Measurements from ENCODE around the gene COL20A1.
"Not testable (repeated sequence)": the region's sequence is repeated elsewhere in the genome, so short reads cannot be mapped to it uniquely, and the experiment has no call there.

Gene COL20A1

DNA sequence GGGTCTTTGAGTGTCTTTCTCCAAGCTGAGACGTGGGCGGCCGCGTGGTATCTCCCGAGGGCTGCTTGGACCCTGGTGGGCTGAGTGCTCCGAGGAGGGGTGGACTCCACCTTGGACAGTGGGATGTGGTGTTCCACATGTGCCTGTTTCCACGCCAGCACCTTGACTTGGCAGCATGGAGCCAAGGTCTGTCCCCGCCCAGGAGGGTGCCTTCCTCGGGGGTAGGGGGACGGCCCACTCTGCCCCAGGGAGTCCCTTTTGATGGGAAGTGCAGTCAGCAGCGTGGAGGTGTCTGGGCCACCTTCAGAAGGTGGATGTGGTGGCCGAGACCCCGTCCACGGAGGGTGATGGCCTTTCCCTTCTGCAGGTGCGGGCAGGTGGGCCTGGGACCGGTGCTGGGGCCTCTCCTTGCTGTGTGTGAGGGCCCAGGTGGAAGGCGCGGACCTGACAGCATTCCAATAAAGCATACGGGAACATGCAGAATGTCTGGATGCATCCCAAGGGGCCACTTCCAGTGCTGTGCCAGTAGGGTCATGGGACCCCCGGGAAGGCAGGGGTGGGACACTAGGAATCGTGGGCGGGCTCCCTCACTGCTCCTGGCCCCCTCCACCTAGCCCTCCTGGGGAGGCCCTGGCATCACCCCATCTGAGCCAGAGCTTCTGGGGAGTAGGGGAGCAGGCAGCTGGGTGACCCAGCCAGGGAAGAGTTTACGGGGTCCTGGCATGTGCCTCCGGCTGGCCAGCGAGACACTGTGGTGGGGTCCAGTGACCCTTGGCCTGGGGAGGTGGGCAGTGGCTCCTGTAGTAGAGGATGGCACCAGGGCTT, 3.5 kb upstream of the COL20A1 start:
- in situ Hi-C loops (cut with MboI; ENCODE audit: low sequenced_read_pairs) = no loop called here

DNA sequence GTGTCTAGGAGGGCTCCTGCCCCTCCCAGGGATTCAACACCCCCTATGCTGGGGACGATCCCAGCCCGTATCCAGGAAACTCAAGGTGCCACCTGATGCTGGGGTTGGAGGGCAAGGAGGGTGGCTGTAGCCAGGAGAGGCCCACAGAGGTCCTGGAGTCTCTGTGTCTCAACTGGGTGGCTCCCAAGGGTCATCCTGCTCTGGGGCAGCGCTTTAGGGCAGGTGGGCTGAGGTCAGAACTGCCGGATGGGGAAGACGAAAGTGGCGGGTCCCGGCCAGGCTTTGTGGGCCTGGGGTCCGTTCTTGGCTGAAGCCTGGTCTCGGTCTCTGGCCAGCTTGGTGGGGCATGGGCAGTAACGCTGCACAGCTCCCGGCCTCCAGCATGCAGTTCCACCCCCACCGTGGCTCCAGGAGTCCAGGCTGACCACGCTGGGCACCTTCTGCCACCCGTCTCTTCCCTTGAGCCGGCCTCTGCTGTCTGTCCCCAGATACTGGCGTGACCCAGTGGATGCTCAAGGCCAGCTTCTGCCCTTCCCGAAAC, 2.8 kb upstream of the COL20A1 start:
- in situ Hi-C loops (cut with MboI; ENCODE audit: low sequenced_read_pairs) = no loop called here

DNA sequence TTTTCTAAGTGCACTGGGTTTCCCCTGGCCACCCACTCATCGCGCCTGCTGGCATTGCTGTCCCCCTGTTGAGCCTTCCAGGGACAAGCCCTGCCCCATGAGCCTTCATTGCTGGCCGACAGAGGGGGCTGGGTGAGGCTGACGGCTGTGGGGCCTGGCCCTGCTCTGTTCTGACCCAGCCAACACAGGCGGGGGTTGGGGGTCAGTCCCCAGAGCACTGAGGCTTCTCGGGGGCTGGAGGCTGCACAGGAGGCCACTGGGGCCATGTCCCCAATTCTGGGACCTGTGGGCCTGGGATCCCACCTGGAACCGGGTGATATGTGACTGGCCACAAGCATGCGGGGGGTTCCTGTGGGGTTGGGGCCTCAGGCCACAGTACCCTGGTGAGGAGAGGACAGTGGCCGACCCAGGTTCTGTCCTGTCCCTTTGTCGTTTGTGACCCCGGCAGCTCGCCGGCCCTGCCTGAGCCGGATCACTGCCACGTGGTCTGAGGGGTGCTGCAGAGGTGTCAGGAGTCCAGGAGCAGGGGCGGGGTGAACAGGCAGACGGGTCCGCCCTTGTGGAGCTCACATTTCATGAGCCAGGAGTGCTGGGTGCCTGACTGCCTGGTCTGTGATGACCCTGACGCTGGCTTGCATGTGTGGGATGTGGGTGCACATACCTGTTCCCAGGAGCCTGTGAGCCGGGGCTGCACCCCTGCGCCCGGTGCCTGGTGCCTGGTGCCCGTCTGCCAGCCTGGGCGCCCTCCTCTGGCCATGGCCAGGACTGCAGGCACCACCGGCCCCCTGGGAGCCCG, 2.1 kb upstream of the COL20A1 start:
- in situ Hi-C loops (cut with MboI; ENCODE audit: low sequenced_read_pairs) = no loop called here

DNA sequence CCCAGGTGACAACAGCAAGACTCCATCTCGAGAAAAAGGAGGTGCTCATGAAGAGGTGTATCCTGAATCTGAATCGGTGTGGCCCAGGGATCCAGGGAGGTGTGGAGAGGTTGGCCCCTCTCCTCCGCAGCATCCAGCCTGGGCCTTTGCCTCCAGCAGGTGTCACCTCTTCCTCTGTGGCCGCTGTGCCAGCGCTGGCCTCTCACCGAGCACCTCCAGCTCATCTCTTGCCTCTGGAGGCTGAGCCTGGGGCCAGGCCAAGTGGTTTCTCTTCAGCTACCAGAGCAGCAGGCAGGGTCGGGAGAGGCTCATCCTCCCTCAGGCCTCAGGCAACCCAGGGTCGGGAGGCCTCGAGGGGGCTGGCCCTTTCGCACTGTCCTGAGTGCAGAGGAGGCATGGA, 1.2 kb upstream of the COL20A1 start:
- in situ Hi-C loops (cut with MboI; ENCODE audit: low sequenced_read_pairs) = no loop called here

DNA sequence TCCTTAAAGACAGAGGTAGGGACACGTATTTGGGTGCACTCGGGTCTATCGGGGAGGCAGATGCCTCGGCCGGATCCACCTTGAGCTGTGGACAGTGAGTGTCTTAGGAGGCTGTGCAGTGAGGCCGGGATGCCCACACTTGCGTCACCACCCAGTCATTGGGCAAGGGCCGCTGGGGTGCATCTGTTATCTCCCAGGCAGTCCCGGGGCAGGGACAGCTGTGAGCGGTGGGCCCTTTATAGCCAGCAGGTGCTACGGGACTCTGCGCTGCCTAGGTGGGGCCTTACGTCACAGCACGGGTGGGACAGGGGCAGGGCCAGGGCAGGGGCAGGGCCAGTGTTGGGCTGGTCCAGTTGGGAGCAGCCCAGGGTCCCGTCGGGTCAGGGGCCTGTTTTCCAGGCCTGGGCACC, 689 bp upstream of the COL20A1 start:
- in situ Hi-C loops (cut with MboI; ENCODE audit: low sequenced_read_pairs) = no loop called here

DNA sequence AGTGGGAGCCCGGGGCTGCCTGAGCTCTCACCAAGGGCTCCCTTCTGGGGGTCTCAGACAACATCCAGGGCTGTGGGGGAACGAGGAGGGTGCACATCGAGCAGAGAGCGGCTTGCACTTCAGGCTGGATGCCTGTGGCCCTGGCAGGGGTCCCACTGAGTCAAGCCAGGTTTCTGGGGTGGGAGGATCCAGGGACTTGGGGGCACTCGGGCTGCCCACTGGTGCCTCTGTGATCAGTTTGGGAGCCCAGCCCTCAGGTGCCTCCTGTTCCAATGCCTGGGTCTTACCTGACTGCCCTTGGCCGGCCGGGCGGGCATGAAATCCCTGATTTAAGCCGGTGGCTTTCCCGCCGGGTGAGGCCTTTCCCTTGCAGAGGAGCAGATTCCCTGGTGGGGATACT, 470 bp downstream of the COL20A1 start:
- in situ Hi-C loops (cut with MboI; ENCODE audit: low sequenced_read_pairs) = no loop called here

DNA sequence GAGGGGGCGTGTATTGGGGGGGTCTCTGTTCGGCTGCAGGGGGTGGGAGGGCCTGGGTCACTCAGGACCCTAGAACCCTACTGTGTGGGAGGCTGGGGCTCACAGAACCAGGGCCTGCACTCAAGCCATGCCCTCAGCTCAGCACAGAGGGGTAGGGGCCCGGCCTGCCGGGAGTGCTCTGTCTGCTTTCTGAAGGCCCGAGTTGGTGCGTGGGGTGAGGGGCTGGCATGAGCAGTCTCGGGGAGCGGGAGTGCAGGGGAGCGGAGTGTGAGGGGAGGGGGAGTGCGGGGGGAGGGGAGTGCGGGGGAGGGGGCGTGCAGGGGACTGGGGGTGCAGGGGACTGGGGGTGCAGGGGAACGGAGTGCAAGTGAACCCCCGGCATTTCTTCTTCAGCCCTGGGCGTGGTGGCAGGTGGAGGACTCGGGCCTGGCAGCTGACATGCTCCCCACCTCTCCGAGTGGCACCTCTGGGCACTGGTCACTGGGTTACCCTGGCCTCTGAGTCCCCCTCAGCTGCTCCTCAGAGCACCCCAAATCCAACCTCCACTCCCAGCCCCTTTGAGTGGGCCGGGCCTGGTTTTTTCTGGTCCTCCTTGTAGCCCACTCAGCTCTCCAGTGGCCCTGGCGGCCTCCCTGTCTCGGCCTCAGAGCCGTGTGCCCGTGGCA, 1.0 kb downstream of the COL20A1 start:
- in situ Hi-C loops (cut with MboI; ENCODE audit: low sequenced_read_pairs) = no loop called here

DNA sequence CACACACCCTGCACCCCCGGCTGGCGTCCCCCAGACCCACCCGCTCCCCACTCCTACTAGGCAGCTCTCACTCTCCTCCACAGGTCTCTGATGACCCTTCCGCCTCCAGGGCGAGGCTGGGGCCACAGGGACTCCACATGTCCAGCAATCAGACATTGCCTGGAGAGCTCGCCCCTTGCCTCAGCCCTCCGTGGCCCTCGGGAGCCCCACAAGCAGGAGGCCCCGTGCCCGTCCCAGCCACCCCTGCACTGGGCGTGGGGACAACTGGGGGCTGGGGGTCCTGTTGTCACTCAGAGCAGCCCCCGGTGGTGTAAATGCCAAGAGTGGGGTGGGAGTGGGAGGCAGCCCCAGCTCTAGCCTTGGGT, 1.5 kb downstream of the COL20A1 start:
- in situ Hi-C loops (cut with MboI; ENCODE audit: low sequenced_read_pairs) = no loop called here

DNA sequence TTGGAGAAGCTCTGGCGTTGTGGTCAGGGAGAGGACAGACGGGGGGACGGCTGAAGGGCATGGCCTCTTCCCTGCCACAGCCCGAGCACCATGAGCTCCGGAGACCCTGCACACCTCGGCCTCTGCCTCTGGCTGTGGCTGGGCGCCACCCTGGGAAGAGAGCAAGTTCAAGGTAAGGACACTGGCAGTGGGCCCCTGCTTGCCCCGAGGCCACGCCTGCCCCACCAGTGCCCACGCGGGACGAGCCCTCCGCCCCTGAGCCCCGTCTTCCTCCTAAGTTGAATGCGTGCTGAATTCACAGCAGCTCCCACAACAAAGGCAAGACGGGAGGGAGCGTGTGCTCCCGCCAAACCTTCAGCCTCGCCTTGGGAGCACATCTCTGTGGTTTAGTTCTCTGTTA, 2.0 kb downstream of the COL20A1 start:
- in situ Hi-C loops (cut with MboI; ENCODE audit: low sequenced_read_pairs) = no loop called here

DNA sequence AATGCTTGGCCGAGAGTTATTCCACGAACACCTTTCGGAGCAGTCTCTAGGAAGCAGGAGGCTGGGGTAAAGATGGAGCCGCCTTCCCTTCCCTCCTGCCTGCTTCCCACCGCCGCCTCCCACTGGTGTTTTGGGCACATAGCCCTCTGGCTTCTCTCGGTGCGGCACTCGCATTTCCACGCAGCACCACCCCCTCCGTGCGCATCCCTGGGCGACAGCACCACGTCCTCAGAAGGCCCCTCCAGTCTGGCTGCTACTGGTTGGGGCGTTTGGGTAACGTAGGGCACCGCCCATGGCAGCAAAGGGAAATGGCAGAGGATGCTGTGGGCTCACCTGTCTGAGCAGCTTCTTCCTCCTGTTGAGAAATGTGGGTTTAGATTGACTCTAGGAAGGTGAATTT, 2.4 kb downstream of the COL20A1 start:
- in situ Hi-C loops (cut with MboI; ENCODE audit: low sequenced_read_pairs) = no loop called here

DNA sequence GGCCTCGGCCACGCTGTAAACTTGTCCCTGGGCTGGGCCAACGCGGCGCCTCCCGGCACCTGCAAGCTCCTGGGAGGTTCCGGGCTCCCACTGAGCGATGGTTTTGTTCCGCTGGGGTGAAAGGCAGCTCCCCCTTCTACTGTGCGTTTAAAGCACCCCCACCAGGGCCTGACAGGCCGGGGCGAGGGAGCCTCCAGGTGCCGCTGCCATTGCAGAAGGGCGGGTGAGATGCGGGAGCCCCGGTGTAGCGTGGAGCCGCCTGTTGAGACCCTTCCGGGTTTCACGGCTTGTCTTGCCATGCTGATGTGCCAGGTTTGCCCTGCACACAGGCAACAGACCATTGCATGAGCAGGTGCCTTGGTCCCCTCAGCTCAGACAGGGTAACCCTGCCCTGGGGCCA, 2.9 kb downstream of the COL20A1 start:
- in situ Hi-C loops (cut with MboI; ENCODE audit: low sequenced_read_pairs) = no loop called here

DNA sequence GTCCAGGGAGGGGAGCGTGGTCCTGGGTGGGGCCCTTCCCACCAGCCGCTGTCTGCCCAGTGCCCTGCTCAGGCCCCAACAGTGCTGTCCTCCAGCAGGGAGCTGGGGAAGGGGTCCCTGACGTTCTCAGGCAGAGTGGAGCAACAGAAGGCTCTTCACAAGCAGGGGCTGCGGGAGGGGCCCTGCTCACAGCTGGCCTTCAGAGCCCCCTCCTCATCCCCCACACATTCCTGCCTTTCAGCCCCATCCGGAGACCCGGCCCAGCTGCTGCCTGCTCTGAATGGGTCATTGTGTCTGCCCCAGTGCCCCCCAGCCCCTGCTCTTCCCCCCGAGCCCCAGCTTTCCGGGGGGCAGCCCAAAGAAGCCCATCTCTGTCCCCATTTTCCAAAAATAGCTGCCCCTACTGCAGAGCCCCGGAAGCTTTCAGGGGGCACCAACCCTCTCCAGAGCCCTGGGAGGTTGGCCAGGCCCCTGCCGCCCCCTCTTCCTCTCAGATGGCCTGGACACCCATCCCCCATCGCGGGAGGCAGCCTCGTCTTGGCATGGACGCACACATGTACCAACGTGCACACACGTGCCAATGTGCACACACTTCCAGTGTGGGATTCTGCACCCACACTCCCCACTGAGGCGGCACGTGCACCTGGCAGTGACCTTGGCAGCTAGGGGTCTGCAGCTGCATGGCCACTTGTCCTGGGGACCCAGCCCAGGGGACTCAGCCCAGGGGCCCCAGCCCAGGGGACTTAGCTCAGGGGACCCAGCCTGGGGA, 3.7 kb downstream of the COL20A1 start:
- in situ Hi-C loops (cut with MboI; ENCODE audit: low sequenced_read_pairs) = no loop called here

DNA sequence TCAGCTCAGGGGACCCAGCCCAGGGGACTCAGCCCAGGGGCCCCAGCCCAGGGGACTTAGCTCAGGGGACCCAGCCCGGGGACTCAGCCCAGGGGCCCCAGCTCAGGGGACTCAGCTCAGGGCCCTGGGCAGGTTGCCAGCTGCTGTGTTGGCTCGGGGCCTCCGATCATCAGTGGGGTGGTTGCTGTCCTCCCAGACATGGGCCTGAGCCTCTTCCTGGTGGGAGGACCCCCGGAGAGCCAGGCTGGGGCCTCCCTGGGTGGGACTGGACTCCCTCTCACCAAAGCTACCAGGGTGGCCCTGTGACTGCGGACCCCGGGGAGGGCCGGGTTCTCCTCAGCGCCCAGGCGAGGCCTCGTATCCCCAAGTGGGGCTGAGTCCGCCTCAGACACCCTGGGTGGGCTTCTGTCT, 4.4 kb downstream of the COL20A1 start:
- in situ Hi-C loops (cut with MboI; ENCODE audit: low sequenced_read_pairs) = no loop called here

DNA sequence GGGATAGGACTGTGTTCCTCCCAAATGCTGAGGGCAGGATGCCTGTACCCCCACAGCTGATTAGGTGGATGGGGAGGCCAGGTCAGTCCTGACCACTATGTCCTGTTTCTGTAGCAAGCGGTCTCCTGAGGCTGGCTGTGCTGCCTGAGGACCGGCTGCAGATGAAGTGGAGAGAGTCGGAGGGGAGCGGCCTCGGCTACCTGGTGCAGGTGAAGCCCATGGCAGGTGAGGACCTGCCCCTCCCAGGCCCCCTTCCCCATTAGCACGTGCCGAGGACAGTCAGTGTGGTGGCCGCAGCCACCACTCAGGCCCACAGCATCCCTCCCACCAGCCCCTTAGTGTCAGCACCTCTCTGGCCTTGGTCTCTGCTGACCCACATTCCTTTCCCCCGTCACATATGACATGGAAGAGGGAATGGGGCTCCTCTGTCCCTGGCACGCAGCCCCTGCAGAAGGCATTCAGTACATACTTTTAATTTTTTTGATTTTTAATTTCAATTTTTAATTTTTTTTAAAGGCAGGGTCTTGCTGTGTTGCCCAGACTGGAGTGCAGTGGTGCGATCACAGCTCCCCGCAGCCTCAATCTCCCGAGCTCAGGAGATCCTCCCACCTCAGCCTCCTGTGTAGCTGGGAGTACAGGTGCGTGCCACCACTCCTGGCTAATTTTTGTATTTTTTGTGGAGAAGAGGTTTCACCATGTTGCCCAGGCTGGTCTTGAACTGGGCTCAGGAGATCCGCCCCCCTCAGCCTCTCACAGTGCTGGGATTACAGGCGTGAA, 5.0 kb downstream of the COL20A1 start:
- in situ Hi-C loops (cut with MboI; ENCODE audit: low sequenced_read_pairs) = no loop called here

DNA sequence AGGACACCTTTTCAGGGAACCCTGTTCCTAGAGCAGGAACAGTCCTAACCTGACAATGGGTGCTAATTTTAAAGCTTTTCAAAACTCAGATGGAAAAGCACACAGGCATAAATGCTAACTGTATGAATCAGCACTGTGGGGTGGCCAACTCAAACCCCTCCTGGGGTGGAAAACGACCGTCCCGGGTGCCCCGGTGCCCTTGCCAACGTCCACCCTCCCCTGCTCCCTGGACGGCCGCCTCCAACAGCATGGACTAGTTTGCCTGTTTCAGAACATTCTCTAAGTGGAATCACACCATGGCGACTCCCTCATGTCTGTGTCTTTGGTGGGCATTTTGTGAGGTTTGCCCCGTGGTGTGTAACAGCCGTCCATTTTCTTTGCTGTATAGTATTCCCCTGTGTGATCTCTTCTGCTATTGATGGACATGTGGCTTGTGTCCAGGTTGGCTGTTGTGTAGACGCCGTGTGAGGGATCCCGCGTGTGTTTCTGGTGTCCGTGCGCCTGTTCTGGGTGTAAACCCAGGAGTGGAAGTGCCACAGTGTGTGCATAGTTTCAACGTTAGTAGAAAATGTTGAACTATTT, 5.8 kb downstream of the COL20A1 start:
- in situ Hi-C loops (cut with MboI; ENCODE audit: low sequenced_read_pairs) = no loop called here

DNA sequence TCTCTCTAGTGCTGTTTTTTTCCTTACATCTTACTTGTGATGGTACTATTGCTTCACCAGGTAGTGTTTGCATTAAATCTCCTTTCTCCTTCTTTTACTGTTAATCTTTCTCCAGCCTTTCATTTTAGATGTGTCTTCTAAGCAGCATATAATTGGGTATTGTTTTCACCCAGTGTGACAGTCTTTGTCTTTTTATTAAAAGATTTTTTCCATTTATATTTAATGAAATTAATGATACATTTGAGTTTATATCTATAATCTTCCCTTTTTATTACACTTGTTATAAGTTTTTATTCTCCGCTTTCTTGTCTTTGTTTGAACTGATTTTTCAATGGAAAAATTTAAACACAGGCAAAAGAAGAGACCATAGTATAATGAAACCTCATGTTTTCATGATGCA, 8.7 kb downstream of the COL20A1 start:
- in situ Hi-C loops (cut with MboI; ENCODE audit: low sequenced_read_pairs) = no loop called here

DNA sequence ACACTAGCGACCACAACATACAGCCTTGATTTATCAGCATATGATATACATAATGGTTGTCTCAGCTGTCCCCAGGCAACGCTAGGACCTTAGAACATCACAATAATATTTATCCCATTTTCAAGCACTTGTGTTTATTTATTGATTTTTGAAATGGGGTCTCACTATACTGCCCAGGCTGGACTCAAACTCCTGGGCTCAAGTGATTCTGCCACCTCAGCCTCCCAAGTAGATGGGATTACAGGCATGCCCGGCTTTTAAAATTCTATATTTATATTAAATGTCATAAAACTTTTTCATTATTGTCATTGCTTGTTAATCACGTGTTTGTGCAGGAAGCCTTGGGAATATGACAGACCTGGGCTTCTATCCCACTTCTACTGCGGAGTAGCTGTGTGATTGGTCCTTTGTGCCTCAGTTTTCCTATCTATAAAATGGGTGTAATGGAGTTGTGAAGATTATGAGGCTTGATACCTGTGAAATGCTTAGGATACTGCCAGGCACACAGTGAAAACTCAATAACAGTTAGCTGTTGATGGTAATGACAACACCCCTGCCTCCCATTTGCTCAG, 10.2 kb downstream of the COL20A1 start:
- in situ Hi-C loops (cut with MboI; ENCODE audit: low sequenced_read_pairs) = no loop called here

DNA sequence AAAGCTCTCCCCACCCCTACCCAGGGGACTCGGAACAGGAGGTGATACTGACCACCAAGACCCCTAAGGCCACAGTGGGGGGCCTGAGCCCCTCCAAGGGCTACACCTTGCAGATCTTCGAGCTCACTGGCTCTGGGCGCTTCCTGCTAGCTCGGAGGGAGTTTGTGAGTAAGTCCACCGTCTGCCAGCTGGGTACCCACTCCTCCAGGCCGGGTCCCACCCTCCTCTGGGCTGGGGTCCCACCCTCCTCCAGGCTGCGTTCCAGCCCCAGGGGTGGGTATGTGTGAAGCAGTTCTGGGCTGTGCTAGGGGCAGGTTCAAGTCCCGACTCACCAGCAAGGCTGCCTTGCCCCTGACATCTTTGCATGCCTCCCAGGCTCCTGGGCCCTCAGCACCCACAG, 12.4 kb downstream of the COL20A1 start:
- in situ Hi-C loops (cut with MboI; ENCODE audit: low sequenced_read_pairs) = no loop called here

DNA sequence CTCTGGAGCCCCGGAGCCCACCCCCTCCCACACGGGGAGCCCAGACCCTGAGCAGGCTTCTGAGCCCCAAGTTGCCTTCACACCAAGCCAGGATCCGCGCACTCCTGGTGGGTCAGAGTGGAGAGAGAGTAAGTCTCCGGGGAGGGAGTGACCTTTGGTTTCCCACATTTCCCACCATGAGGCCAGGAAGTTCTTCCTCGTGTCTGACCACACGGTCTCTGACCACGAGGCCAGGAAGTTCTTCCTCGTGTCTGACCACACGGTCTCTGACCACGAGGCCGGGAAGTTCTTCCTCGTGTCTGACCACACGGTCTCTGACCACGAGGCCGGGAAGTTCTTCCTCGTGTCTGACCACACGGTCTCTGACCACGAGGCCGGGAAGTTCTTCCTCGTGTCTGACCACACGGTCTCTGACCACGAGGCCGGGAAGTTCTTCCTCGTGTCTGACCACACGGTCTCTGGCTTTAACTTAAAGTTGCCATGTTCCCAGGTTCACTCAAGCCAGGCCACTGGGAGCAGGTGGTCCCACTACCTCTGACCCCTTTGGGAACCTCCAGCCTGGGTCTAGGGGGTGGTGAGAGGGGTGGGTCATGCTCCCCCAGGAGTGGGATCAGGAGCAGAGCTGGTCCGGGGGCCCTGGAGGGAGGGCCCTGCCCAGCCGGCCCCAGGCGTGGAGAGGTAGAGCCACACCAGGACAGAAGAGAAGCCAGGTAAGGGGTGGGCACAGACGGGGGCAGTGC, 13.1 kb downstream of the COL20A1 start:
- in situ Hi-C loops (cut with MboI; ENCODE audit: low sequenced_read_pairs) = not testable (repeated sequence)
